MM.1S (cell line): ENCODE results near the gene ADRA2C.

Source experiments
- CTCF ChIP-seq: fragments of 300-600 bp; sonication (generic); IDR thresholded peaks from 2 replicates; pipeline ENCODE4 v1.5.1; 2016; ENCODE audit warnings: antibody characterized with exemption, low read length, mixed read lengths
- EZH2 ChIP-seq: fragments of 300-600 bp; sonication (generic); optimal IDR thresholded peaks from 2 replicates; pipeline ENCODE3; 2017; ENCODE audit warnings: low read depth, mild to moderate bottlenecking, antibody characterized with exemption, low read length, mixed read lengths

DNA sequence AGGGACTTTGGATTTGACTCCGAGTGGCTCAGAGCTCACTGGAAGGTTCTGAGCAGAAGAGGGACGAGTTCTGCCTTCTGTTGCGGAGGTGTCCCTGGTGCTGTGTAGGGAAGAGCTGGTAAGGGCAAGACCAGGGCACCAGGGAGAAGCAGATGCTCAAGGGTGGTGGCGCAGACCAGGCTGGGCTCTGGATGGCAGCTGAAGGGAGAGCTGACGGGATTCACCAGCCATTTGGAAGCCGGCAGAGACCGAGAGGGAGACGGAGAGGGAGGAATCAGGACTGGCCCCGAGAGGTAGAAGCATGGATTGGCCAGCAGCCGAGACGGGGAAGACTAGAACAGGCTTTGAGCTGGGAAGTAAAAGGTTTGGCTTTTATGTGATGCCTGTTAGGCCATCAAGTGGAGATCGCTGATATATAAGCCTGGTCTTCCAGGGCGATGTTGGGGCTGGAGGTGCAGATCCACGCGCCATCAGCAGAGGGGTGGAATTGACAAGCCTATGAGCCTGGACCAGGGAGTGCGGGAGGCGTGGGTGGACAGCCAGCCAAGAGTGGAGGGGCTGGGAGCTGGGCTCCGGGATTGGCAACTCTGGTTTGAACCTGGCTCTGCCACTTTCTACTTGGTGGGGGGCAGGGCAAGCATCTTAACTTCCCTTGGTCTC lies 43.4 kb downstream of the ADRA2C start:
- TF ChIP-seq CTCF (no peak), EZH2 (no peak)
